Stomach smooth muscle (tissue), 2 donors: ENCODE measurements around the gene CYB5B.

ENCODE experiments used
- H3K27ac ChIP-seq: one replicate; pipeline ENCODE4 v1.7.0; 2013; ENCODE audit warnings: mild to moderate bottlenecking, low read length, inconsistent platforms
- H3K27me3 ChIP-seq, 2 donors: one replicate each; pipeline ENCODE4 v1.7.0; 2013; ENCODE audit warnings: low read length in 2 of 2; ENCODE audit not compliant: insufficient read depth in 2 of 2, control insufficient read depth in 1 of 2
- H3K36me3 ChIP-seq, 2 donors: one replicate each; pipeline ENCODE4 v1.7.0; 2013; ENCODE audit warnings: low read length in 2 of 2; ENCODE audit not compliant: control insufficient read depth in 2 of 2, insufficient read depth in 2 of 2
- H3K4me1 ChIP-seq: one replicate; pipeline ENCODE4 v1.7.0; 2013; ENCODE audit warnings: low read length; ENCODE audit not compliant: control insufficient read depth, insufficient read depth
- H3K4me3 ChIP-seq, 2 donors: one replicate each; pipeline ENCODE4 v1.7.0; 2013; ENCODE audit warnings: low read length in 2 of 2
- H3K9ac ChIP-seq, 2 donors: one replicate each; pipeline ENCODE4 v1.7.0; 2013; ENCODE audit warnings: low read length in 2 of 2, mild to moderate bottlenecking in 1 of 2
- H3K9me3 ChIP-seq, 2 donors: one replicate each; pipeline ENCODE4 v1.7.0; 2013; ENCODE audit warnings: low read length in 2 of 2; ENCODE audit not compliant: control insufficient read depth in 2 of 2
- donor health status: healthy.
- donor health status: Pancreatic carcinoma.

CYB5B gene

GRCh38 chr16:69471121-69471520 lies 46.7 kb downstream of the CYB5B start:
- H3K27ac ChIP-seq = no peak overlapping the region
- H3K9ac ChIP-seq = no peak overlapping the region
- H3K27me3 ChIP-seq = no peaks in the 10 kb centered on the region
- H3K4me3 ChIP-seq = no peak overlapping the region
- H3K36me3 ChIP-seq = no peaks in the 10 kb centered on the region
- H3K4me1 ChIP-seq = no peaks in the 10 kb centered on the region
- no peaks in the 10 kb centered on the region for H3K9me3 ChIP-seq

- Histone ChIP-seq H3K4me1 (peaks cover 4% of the 10 kb centered on the region), H3K27ac (no peak overlapping the region), H3K36me3 (no peaks in the 10 kb centered on the region), H3K9ac (no peak overlapping the region), H3K9me3 (no peaks in the 10 kb centered on the region), H3K27me3 (no peaks in the 10 kb centered on the region), H3K4me3 (no peak overlapping the region)
Measured at GRCh38 chr16:69474408-69474807, 50.0 kb downstream of the CYB5B start.

GRCh38 chr16:69476920-69477443 lies 52.6 kb downstream of the CYB5B start:
- Histone ChIP-seq H3K9me3 (no peaks in the 10 kb centered on the region), H3K36me3 (no peaks in the 10 kb centered on the region), H3K4me1 (peaks cover 9% of the 10 kb centered on the region), H3K27ac (no peak overlapping the region), H3K4me3 (no peak overlapping the region), H3K27me3 (no peaks in the 10 kb centered on the region), H3K9ac (no peak overlapping the region)

- H3K36me3 ChIP-seq = no peaks in the 10 kb centered on the region
- H3K9ac ChIP-seq = no peak overlapping the region
- H3K27ac ChIP-seq = no peak overlapping the region
- peaks cover 13% of the 10 kb centered on the region for H3K4me1 ChIP-seq
- no peak overlapping the region for H3K4me3 ChIP-seq
- H3K27me3 ChIP-seq = no peaks in the 10 kb centered on the region
- H3K9me3 ChIP-seq = no peaks in the 10 kb centered on the region
Measured at GRCh38 chr16:69477546-69477945, 53.1 kb downstream of the CYB5B start.

GRCh38 chr16:69478685-69479084 lies 54.3 kb downstream of the CYB5B start:
- H3K9me3 ChIP-seq = no peaks in the 10 kb centered on the region
- H3K36me3 ChIP-seq = no peaks in the 10 kb centered on the region
- H3K4me3 ChIP-seq = no peak overlapping the region
- no peaks in the 10 kb centered on the region for H3K27me3 ChIP-seq
- H3K4me1 ChIP-seq = peaks cover 15% of the 10 kb centered on the region
- H3K9ac ChIP-seq = no peak overlapping the region
- no peak overlapping the region for H3K27ac ChIP-seq

- Histone ChIP-seq H3K4me1 (peaks cover 15% of the 10 kb centered on the region), H3K27ac (no peak overlapping the region), H3K36me3 (no peaks in the 10 kb centered on the region), H3K9me3 (no peaks in the 10 kb centered on the region), H3K9ac (no peak overlapping the region), H3K4me3 (no peak overlapping the region), H3K27me3 (no peaks in the 10 kb centered on the region)
Measured at GRCh38 chr16:69479775-69480174, 55.4 kb downstream of the CYB5B start.

GRCh38 chr16:69481901-69482341 lies 57.5 kb downstream of the CYB5B start:
- peaks cover 14% of the 10 kb centered on the region for H3K4me1 ChIP-seq
- peak overlapping the region; percentile 60 for H3K27ac ChIP-seq
- no peaks in the 10 kb centered on the region for H3K27me3 ChIP-seq
- H3K4me3 ChIP-seq = peak overlapping the region in 1 of 2 donors; percentile 44
- H3K36me3 ChIP-seq = no peaks in the 10 kb centered on the region
- no peaks in the 10 kb centered on the region for H3K9me3 ChIP-seq
- no peak overlapping the region for H3K9ac ChIP-seq

GRCh38 chr16:69482410-69482991 lies 58.1 kb downstream of the CYB5B start:
- Histone ChIP-seq H3K9ac (no peak overlapping the region), H3K27me3 (no peaks in the 10 kb centered on the region), H3K9me3 (no peaks in the 10 kb centered on the region), H3K36me3 (no peaks in the 10 kb centered on the region), H3K4me3 (peak overlapping the region in 1 of 2 donors; percentile 44), H3K4me1 (peaks cover 11% of the 10 kb centered on the region), H3K27ac (peak overlapping the region; percentile 60)

- Histone ChIP-seq H3K27ac (no peak overlapping the region), H3K9ac (no peak overlapping the region), H3K9me3 (no peaks in the 10 kb centered on the region), H3K4me3 (no peak overlapping the region), H3K4me1 (peaks cover 11% of the 10 kb centered on the region), H3K36me3 (no peaks in the 10 kb centered on the region), H3K27me3 (no peaks in the 10 kb centered on the region)
Measured at GRCh38 chr16:69483611-69484010, 59.2 kb downstream of the CYB5B start.

- peaks cover 11% of the 10 kb centered on the region for H3K4me1 ChIP-seq
- no peaks in the 10 kb centered on the region for H3K27me3 ChIP-seq
- no peak overlapping the region for H3K9ac ChIP-seq
- H3K27ac ChIP-seq = no peak overlapping the region
- no peak overlapping the region for H3K4me3 ChIP-seq
- H3K36me3 ChIP-seq = no peaks in the 10 kb centered on the region
- H3K9me3 ChIP-seq = no peaks in the 10 kb centered on the region
Measured at GRCh38 chr16:69485361-69485760, 60.9 kb downstream of the CYB5B start.

GRCh38 chr16:69485816-69486215 lies 61.4 kb downstream of the CYB5B start:
- Histone ChIP-seq H3K4me3 (no peak overlapping the region), H3K9me3 (no peaks in the 10 kb centered on the region), H3K9ac (no peak overlapping the region), H3K27me3 (no peaks in the 10 kb centered on the region), H3K4me1 (peaks cover 11% of the 10 kb centered on the region), H3K36me3 (no peaks in the 10 kb centered on the region), H3K27ac (no peak overlapping the region)
